Bronchial epithelial cell (primary cell): ENCODE results near the gene PLEKHM3. TPM values are rescaled to one million over a fixed set of nuclear protein-coding genes. Genes with fewer than 3 reads are reported as not detected.

Source experiments
- DNase-seq: peaks from one replicate; pipeline ENCODE4 v3.0.0-alpha.2; 2010; ENCODE audit warnings: low read depth
- FAIRE-seq: peaks from 2 replicates; lab custom pipeline; 2011; peaks lifted over from hg19 to GRCh38; lab: Jason Lieb, UNC
- H3K27me3 ChIP-seq: 2 replicates; pipeline ENCODE4 v1.5.1; 2011; ENCODE audit warnings: low read length; ENCODE audit not compliant: control insufficient read depth, insufficient read depth
- H3K36me3 ChIP-seq: 2 replicates; pipeline ENCODE4 v1.5.1; 2011; ENCODE audit warnings: low read length; ENCODE audit not compliant: control insufficient read depth, insufficient read depth
- H3K4me3 ChIP-seq: 2 replicates; pipeline ENCODE4 v1.5.1; 2011; ENCODE audit warnings: mild to moderate bottlenecking, low read depth, low read length, control low read depth
- total RNA-seq: library from RNA; depleted of rRNA; stranded (reverse); fragments of >200 nt; gene quantifications from 2 replicates; pipeline ENCODE4 v1.2.1, GENCODE V29; 2014
- TF ChIP-seq, protein P1 (sequence below): IDR thresholded peaks from 2 replicates; pipeline ENCODE4 v1.5.1; 2011; ENCODE audit warnings: mild to moderate bottlenecking, moderate library complexity, low read length, control low read depth, inconsistent platforms; ENCODE audit not compliant: insufficient read depth, severe bottlenecking

The PLEKHM3 gene
- total RNA-seq, 1 donor from 2014 or later, result 9.5 TPM

GRCh38 chr2:207970826-207971180 lies 54.5 kb downstream of the PLEKHM3 start:
- Histone ChIP-seq H3K36me3 (no peaks in the 10 kb centered on the region), H3K27me3 (no peaks in the 10 kb centered on the region), H3K4me3 (no peak overlapping the region)
- FAIRE-seq, result no peak
- TF ChIP-seq, protein P1, sequence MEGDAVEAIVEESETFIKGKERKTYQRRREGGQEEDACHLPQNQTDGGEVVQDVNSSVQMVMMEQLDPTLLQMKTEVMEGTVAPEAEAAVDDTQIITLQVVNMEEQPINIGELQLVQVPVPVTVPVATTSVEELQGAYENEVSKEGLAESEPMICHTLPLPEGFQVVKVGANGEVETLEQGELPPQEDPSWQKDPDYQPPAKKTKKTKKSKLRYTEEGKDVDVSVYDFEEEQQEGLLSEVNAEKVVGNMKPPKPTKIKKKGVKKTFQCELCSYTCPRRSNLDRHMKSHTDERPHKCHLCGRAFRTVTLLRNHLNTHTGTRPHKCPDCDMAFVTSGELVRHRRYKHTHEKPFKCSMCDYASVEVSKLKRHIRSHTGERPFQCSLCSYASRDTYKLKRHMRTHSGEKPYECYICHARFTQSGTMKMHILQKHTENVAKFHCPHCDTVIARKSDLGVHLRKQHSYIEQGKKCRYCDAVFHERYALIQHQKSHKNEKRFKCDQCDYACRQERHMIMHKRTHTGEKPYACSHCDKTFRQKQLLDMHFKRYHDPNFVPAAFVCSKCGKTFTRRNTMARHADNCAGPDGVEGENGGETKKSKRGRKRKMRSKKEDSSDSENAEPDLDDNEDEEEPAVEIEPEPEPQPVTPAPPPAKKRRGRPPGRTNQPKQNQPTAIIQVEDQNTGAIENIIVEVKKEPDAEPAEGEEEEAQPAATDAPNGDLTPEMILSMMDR, result no peak
- DNase-seq, result no peak

GRCh38 chr2:207970147-207970825 lies 55.0 kb downstream of the PLEKHM3 start:
- Histone ChIP-seq H3K27me3 (no peaks in the 10 kb centered on the region), H3K4me3 (no peak overlapping the region), H3K36me3 (no peaks in the 10 kb centered on the region)
- FAIRE-seq, result no peak
- DNase-seq, result no peak
- TF ChIP-seq, protein P1, result no peak

- no peak overlapping the region for H3K4me3 ChIP-seq
- no peaks in the 10 kb centered on the region for H3K36me3 ChIP-seq
- TF ChIP-seq, protein P1, result no peak
- DNase-seq (no peak), FAIRE-seq (no peak)
- no peaks in the 10 kb centered on the region for H3K27me3 ChIP-seq
Measured at GRCh38 chr2:207969249-207969648, 56.1 kb downstream of the PLEKHM3 start.

- Histone ChIP-seq H3K36me3 (no peaks in the 10 kb centered on the region), H3K4me3 (no peak overlapping the region), H3K27me3 (no peaks in the 10 kb centered on the region)
- no peak for FAIRE-seq
- TF ChIP-seq, protein P1, result no peak
- DNase-seq, result no peak
Measured at GRCh38 chr2:207967121-207967520, 58.2 kb downstream of the PLEKHM3 start.

DNA sequence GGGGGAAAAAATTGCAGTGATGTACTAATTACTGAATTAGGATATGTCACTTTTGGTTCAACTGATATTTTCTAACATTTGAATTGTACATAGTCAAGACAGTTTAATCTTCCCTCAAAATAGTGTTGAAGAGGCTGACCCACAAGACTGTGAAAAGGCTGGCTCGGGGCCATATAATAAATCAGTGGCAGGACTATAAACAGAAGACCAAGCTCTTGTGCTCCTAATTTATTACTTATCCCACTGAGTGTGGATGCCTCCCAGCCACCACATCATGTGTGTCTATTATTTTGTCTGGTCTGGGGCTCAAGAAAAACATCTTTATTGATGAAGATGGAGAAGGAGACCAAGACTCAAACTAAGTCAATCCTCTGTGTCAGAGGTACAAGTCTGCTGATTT lies 64.4 kb downstream of the PLEKHM3 start:
- TF ChIP-seq, protein P1, result no peak
- H3K4me3 ChIP-seq, result no peak overlapping the region
- no peaks in the 10 kb centered on the region for H3K27me3 ChIP-seq
- no peaks in the 10 kb centered on the region for H3K36me3 ChIP-seq
- DNase-seq (no peak), FAIRE-seq (no peak)

- H3K4me3 ChIP-seq, result no peak overlapping the region
- TF ChIP-seq, protein P1, result no peak
- no peaks in the 10 kb centered on the region for H3K36me3 ChIP-seq
- no peak for FAIRE-seq
- no peaks in the 10 kb centered on the region for H3K27me3 ChIP-seq
- no peak for DNase-seq
Measured at GRCh38 chr2:207960090-207960489, 65.2 kb downstream of the PLEKHM3 start.
